ENCODE measurements around the gene TRIM9.

Gene TRIM9

GRCh38 chr14:51035611-51036192 is 59.2 kb downstream of the TRIM9 start:
- no peak overlapping the region for H3K27ac ChIP-seq
- TF ChIP-seq ZFX (IDR thresholded peaks at IDR 0.05) (no peak), CTCF (conservative IDR thresholded peaks at IDR 0.05) (no peak)

- TF ChIP-seq ZFX (IDR thresholded peaks at IDR 0.05) (no peak), CTCF (conservative IDR thresholded peaks at IDR 0.05) (no peak)
- H3K27ac ChIP-seq: no peak overlapping the region
Observed at GRCh38 chr14:51028851-51029754, 65.8 kb downstream of the TRIM9 start.

- H3K27ac ChIP-seq: no peak overlapping the region
- no peak for TF ChIP-seq ZFX (IDR thresholded peaks at IDR 0.05)
- TF ChIP-seq CTCF (conservative IDR thresholded peaks at IDR 0.05): no peak
Observed at GRCh38 chr14:51028361-51028760, 66.5 kb downstream of the TRIM9 start.

- no peak overlapping the region for H3K27ac ChIP-seq
- TF ChIP-seq ZFX (IDR thresholded peaks at IDR 0.05) (no peak), CTCF (conservative IDR thresholded peaks at IDR 0.05) (no peak)
Observed at GRCh38 chr14:51024377-51024776, 70.5 kb downstream of the TRIM9 start.

GRCh38 chr14:51023964-51024363 is 70.9 kb downstream of the TRIM9 start:
- TF ChIP-seq ZFX (IDR thresholded peaks at IDR 0.05): no peak
- no peak for TF ChIP-seq CTCF (conservative IDR thresholded peaks at IDR 0.05)
- no peak overlapping the region for H3K27ac ChIP-seq

GRCh38 chr14:51022769-51023168 is 72.1 kb downstream of the TRIM9 start:
- H3K27ac ChIP-seq: no peak overlapping the region
- TF ChIP-seq ZFX (IDR thresholded peaks at IDR 0.05) (no peak), CTCF (conservative IDR thresholded peaks at IDR 0.05) (no peak)

- TF ChIP-seq ZFX (IDR thresholded peaks at IDR 0.05) (no peak), CTCF (conservative IDR thresholded peaks at IDR 0.05) (no peak)
- H3K27ac ChIP-seq: no peak overlapping the region
Observed at GRCh38 chr14:51020024-51020710, 74.7 kb downstream of the TRIM9 start.
